ENCODE measurements around the gene ABCA9.

Gene ABCA9

DNA sequence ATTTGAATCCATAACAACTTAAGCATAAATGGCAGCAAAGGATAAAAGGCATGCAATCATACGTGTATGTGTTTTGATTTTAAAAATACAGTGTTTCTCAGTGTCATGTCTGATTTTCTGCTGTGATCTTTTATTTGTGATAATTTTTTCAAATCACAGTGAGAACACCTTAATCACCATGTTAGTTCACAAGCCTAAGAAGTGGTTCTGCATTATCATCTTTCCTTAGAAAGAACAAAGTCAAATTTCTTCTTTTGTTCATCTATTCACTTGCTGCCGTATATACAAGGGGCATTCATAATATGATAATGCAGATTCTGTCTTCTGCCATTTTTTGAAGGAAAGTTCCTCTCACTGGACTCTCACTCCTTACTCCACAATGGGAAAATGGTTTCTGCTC, 33.3 kb upstream of the ABCA9 start:
- Histone ChIP-seq H3K27me3 (no peaks in the 10 kb centered on the region), H3K4me3 (ENCODE audit: low read depth in 1 of 2, low read length in 1 of 2) (peak overlapping the region in 1 of 2 experiments; percentile 50), H3K36me3 (no peaks in the 10 kb centered on the region), H3K9me3 (no peaks in the 10 kb centered on the region), H3K4me1 (ENCODE audit: control insufficient read depth in 1 of 2, insufficient read depth in 1 of 2, low read depth in 1 of 2, low read length in 1 of 2) (peaks cover 10 to 21% of the 10 kb centered on the region in 2 experiments), H3K27ac (peak overlapping the region; percentile 83)
- TF ChIP-seq, protein P1, sequence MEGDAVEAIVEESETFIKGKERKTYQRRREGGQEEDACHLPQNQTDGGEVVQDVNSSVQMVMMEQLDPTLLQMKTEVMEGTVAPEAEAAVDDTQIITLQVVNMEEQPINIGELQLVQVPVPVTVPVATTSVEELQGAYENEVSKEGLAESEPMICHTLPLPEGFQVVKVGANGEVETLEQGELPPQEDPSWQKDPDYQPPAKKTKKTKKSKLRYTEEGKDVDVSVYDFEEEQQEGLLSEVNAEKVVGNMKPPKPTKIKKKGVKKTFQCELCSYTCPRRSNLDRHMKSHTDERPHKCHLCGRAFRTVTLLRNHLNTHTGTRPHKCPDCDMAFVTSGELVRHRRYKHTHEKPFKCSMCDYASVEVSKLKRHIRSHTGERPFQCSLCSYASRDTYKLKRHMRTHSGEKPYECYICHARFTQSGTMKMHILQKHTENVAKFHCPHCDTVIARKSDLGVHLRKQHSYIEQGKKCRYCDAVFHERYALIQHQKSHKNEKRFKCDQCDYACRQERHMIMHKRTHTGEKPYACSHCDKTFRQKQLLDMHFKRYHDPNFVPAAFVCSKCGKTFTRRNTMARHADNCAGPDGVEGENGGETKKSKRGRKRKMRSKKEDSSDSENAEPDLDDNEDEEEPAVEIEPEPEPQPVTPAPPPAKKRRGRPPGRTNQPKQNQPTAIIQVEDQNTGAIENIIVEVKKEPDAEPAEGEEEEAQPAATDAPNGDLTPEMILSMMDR (IDR thresholded peaks at IDR 0.05): no peak

DNA sequence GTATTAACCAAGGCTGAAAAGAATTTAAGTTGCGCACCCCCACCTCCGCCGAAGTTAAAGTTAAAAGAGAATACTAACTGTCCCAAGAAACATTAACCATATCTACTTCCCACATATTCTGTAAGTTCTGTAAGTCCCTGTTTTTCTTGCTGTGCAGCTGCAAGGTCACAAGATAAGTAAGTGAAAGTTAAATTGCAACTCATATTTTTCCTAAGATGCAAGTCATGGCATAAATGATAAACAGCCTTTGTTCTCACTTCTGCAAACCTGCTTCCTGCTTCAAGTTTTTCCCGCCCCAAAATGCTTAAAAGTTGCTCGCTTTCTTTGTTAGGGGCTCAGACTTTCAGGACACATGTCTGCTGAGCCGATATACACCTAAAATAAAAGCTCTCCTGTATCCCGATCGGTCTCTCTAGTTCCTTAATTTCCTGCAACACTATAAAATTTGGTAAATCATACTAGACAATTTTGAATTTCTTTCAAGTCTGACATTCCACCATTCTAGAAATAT, 32.6 kb upstream of the ABCA9 start:
- H3K27ac ChIP-seq: peak overlapping the region; percentile 83

DNA sequence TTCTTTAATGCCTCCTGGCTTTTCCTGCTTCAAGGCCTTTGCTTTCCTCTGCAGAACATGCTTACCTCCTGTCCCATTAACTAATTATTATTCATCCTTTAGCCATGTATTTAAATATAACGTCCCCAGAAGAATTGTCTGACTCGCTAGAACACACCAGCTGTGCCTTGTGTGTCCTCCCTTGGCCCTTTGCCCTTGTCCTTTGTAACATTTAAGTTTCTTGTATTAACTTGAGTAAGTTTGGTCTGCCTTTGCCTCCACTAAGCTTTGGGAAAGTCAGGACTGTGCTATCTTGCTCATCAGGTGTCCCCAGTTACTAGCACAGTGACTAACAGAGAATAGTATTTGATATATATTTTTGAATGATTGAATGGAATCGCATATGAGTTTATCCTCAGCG, 29.6 kb upstream of the ABCA9 start:
- H3K36me3 ChIP-seq: no peaks in the 10 kb centered on the region
- TF ChIP-seq, protein P1 (IDR thresholded peaks at IDR 0.05): no peak
- no peak overlapping the region for H3K27ac ChIP-seq
- H3K4me1 ChIP-seq (ENCODE audit: control insufficient read depth in 1 of 2, insufficient read depth in 1 of 2, low read depth in 1 of 2, low read length in 1 of 2): peaks cover 10 to 21% of the 10 kb centered on the region in 2 experiments
- H3K27me3 ChIP-seq: no peaks in the 10 kb centered on the region
- H3K4me3 ChIP-seq (ENCODE audit: low read depth in 1 of 2, low read length in 1 of 2): no peak overlapping the region
- H3K9me3 ChIP-seq: no peaks in the 10 kb centered on the region

More for the DNA sequence above, 32.6 kb upstream of the ABCA9 start:
- Histone ChIP-seq H3K9me3 (no peaks in the 10 kb centered on the region), H3K27me3 (no peaks in the 10 kb centered on the region), H3K36me3 (no peaks in the 10 kb centered on the region), H3K4me1 (ENCODE audit: control insufficient read depth in 1 of 2, insufficient read depth in 1 of 2, low read depth in 1 of 2, low read length in 1 of 2) (peaks cover 10 to 21% of the 10 kb centered on the region in 2 experiments), H3K4me3 (ENCODE audit: low read depth in 1 of 2, low read length in 1 of 2) (peak overlapping the region; percentile 50 to 52)
- TF ChIP-seq, protein P1 (IDR thresholded peaks at IDR 0.05): no peak

DNA sequence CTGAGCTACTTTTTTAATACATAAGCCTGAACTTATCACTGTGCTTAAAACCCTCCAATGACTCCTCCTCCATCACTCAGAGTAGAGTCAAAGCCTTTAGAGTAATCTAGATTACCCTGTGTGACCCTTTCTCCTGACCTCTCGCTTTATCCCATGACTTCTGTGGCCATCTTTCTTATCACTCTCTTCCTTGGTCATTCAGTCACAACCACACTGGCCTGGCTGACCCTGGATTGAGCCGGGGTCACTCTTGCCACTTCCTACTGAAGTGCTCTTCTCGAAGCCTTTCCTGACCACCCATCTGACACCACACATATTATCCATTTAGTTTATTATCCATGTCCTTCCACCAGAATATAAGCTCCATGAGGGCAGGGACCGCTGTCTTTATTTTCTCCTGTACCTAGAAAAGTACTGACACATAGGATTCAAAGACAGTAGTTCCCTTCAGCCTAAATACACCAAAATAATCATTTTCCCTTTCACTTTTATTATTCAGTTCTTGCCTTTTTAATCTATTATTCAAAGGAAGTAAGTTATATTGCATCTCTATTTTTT, 28.0 kb upstream of the ABCA9 start:
- TF ChIP-seq, protein P1 (IDR thresholded peaks at IDR 0.05): no peak
- Histone ChIP-seq H3K27ac (no peak overlapping the region), H3K27me3 (no peaks in the 10 kb centered on the region), H3K4me1 (ENCODE audit: control insufficient read depth in 1 of 2, insufficient read depth in 1 of 2, low read depth in 1 of 2, low read length in 1 of 2) (peaks cover 10 to 15% of the 10 kb centered on the region in 2 experiments), H3K36me3 (no peaks in the 10 kb centered on the region), H3K4me3 (ENCODE audit: low read depth in 1 of 2, low read length in 1 of 2) (no peak overlapping the region), H3K9me3 (no peaks in the 10 kb centered on the region)

DNA sequence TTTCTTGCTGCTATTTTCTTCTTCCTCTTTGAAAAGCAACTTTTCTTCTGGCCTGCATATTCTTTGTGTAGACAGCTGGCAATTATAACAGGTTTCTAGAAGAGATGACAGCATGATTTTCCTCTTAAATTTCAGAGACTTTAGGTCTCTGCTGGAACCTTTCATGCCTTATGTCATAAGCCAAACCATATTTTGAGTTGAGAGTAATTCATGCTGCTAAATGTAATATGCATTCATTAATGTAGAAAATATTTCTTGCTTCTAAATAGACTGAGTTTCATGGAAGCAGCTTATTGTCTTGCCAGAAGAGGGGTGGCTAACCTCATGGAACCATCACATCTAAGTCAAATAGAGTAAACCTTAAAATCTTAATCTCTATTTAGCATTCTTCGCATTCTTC, 25.9 kb upstream of the ABCA9 start:
- Histone ChIP-seq H3K27me3 (no peaks in the 10 kb centered on the region), H3K9me3 (no peaks in the 10 kb centered on the region), H3K4me1 (ENCODE audit: control insufficient read depth in 1 of 2, insufficient read depth in 1 of 2, low read depth in 1 of 2, low read length in 1 of 2) (no peaks in the 10 kb centered on the region), H3K36me3 (no peaks in the 10 kb centered on the region), H3K4me3 (ENCODE audit: low read depth in 1 of 2, low read length in 1 of 2) (no peak overlapping the region), H3K27ac (no peak overlapping the region)
- TF ChIP-seq, protein P1 (IDR thresholded peaks at IDR 0.05): no peak

Measured in neutrophil (primary cell).